Spleen (tissue), 3 donors: ENCODE data around the gene PTPRN.

Experiments used
- POLR2A ChIP-seq, 3 donors: fragments of 450-650 bp; IDR thresholded peaks; one replicate each; pipeline ENCODE4 v1.5.1; 2017; ENCODE audit warnings: antibody characterized with exemption in 3 of 3, mild to moderate bottlenecking in 1 of 3
- POLR2AphosphoS5 ChIP-seq, 3 donors: sonication (generic); formaldehyde crosslinking; IDR thresholded peaks; one replicate each; pipeline ENCODE4 v1.5.1; 2017; ENCODE audit warnings: antibody characterized with exemption in 3 of 3

- TF ChIP-seq POLR2A (IDR thresholded peaks at IDR 0.05) (no peak), POLR2AphosphoS5 (IDR thresholded peaks at IDR 0.05) (no peak)
Observed at GRCh38 chr2:219272356-219272755, 36.8 kb downstream of the PTPRN start.
